Natural killer cell treated with Interleukin-12 subunit alpha and Interleukin-12 subunit beta and Interleukin-15 and Interleukin-18, amount 100 ng/mL, for 72 hours (primary cell): ENCODE data around the gene OTULINL. TPM values are rescaled to one million over a fixed set of nuclear protein-coding genes. Genes with fewer than 3 reads are reported as not detected.

Source experiments
- ATAC-seq, 2 donors: fragments of 150-1000 bp; cut with Tn5 transposase in 1 of 2; sonication (Bioruptor Pico), chemical (Tn5 transposase) in 1 of 2; 2 replicates each; pipeline ENCODE4 v1.10.0; 2021
- DNase-seq: peaks from one replicate; pipeline ENCODE4 v3.0.0; 2022; ENCODE audit warnings: low spot score
- H3K27ac Mint-ChIP-seq, 2 donors: 1 replicate in 1 of 2; 2 replicates in 1 of 2; pipeline ENCODE4 v1.8.0; 2022; ENCODE audit warnings: mixed read lengths in 2 of 2, mild to moderate bottlenecking in 1 of 2, moderate library complexity in 1 of 2
- H3K27me3 Mint-ChIP-seq, 2 donors: 1 replicate in 1 of 2; 2 replicates in 1 of 2; pipeline ENCODE4 v1.8.0; 2022; ENCODE audit warnings: mixed read lengths in 2 of 2
- H3K36me3 Mint-ChIP-seq: one replicate; pipeline ENCODE4 v1.8.0; 2022; ENCODE audit warnings: mixed read lengths
- H3K4me1 Mint-ChIP-seq, 2 donors: 1 replicate in 1 of 2; 2 replicates in 1 of 2; pipeline ENCODE4 v1.8.0; 2022; ENCODE audit warnings: low read depth in 2 of 2, mixed read lengths in 2 of 2, mild to moderate bottlenecking in 1 of 2
- H3K4me3 Mint-ChIP-seq: one replicate; pipeline ENCODE4 v1.8.0; 2022; ENCODE audit warnings: mixed read lengths
- H3K9me3 Mint-ChIP-seq: 2 replicates; pipeline ENCODE4 v1.8.0; 2022; ENCODE audit warnings: mixed read lengths
- total RNA-seq, 2 donors: library from RNA; stranded (reverse); gene quantifications; one replicate each; pipeline ENCODE4 v1.2.3, GENCODE V29; 2022

OTULINL gene
- total RNA-seq, 2 donors from 2014 or later, result 10.7 to 14.6 TPM

DNA sequence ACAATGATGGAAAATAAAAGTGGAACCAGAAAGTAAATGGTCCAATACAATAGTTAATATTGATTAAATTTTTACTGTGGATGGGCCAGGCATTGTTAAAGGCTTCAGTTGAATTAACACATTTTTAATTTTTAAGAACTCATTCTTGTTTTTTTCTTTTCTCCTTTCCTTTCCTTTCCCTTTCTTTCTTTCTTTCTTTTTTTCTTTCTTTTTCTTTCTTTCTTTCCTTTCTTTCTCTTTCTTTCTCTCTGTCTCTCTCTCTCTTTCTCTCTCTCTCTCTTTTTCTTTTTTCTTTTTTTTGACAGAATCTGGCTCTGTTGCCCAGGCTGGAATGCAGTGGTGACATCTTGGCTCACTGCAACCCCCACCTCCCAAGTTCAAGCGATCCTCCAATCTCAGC is 13.3 kb upstream of the OTULINL start:
- Mint-ChIP-seq H3K9me3 (no peaks in the 10 kb centered on the region), H3K4me3 (no peak overlapping the region), H3K4me1 (no peaks in the 10 kb centered on the region), H3K36me3 (no peaks in the 10 kb centered on the region), H3K27me3 (no peaks in the 10 kb centered on the region), H3K27ac (no peak overlapping the region)
- no peak for ATAC-seq
- no peak for DNase-seq

DNA sequence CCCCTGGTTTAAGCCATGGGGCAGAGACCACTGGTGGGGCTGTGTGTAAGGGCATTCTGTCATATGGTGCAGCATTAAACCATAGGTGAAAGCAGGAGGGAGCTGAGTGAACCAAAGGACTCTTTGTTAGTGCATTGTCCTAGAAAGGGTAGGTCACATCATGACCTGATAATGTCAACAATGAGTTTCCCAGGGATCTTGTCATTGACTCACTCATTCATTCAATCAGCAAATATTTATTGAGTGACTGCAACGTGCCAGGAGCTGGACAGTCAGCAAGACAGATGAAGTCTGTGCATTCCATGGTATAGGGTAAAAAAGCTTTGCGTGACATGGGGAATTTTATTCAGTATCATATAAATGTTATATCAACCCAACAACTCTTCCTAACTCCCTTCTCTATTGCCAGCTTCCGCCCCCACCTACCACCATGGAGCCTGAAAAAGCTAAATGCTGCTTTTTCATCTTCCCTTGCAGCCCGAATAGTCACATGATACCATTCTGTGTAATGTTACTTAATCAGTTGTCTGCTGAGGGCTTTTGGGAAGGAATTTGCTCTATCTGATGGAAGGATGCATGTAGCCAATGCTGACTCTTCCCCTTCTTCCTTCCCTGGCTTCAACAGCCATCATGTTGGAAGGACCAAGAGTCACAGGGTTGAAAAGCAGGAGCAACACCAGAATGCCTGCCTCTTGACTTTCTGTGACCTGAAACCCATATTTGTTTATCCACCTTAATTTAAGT is 11.5 kb upstream of the OTULINL start:
- H3K4me1 Mint-ChIP-seq, result peaks cover 0 to 6% of the 10 kb centered on the region in 2 donors

DNA sequence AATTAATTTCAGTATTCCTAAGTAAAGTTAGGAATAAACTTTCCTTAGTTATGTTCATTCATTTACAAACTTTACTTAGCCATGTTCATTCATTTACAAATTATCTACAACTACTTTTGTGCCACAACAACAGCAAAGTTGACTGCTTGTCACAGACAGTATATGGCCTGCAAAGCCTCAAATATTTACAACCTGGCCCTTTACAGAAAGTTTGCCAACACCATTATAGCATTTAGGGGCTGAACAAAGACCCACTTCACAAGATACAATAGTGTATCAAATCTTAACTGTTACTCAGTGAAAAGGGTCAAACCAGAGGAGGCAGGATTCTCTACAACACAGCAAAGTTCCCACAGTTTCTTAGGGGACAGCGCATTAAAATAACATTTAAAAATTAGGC is 9.7 kb upstream of the OTULINL start:
- H3K4me3 Mint-ChIP-seq, result no peak overlapping the region

More for the DNA sequence above, 11.5 kb upstream of the OTULINL start:
- H3K27me3 Mint-ChIP-seq, result no peaks in the 10 kb centered on the region
- ATAC-seq (no peak), DNase-seq (no peak)
- no peaks in the 10 kb centered on the region for H3K36me3 Mint-ChIP-seq
- no peak overlapping the region for H3K27ac Mint-ChIP-seq
- H3K9me3 Mint-ChIP-seq, result no peaks in the 10 kb centered on the region
- no peak overlapping the region for H3K4me3 Mint-ChIP-seq

DNA sequence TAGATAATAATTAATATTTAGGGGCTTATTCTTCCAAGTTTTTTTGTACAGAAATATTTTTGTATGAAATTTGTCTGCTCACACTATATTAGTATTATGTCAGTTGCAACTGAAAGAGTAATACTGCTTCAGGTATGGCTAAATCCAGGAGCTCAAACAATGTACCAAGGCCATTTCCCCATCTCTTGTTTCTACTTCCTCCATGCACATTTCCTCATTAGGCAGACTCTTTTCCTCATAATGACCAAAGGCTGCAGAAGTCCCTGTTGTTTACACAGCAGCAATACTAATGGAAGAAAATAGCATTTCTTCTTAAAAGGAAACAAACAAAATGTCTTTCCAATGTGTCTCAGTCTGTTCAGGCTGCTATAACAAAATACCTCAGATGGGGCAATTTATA is 9.2 kb upstream of the OTULINL start:
- no peak overlapping the region for H3K4me3 Mint-ChIP-seq
- H3K27ac Mint-ChIP-seq, result no peak overlapping the region
- H3K36me3 Mint-ChIP-seq, result no peaks in the 10 kb centered on the region
- no peaks in the 10 kb centered on the region for H3K27me3 Mint-ChIP-seq
- ATAC-seq (no peak), DNase-seq (no peak)
- H3K4me1 Mint-ChIP-seq, result peaks cover 0 to 6% of the 10 kb centered on the region in 2 donors
- no peaks in the 10 kb centered on the region for H3K9me3 Mint-ChIP-seq

More for the DNA sequence above, 9.7 kb upstream of the OTULINL start:
- no peaks in the 10 kb centered on the region for H3K36me3 Mint-ChIP-seq
- H3K9me3 Mint-ChIP-seq, result no peaks in the 10 kb centered on the region
- DNase-seq (no peak), ATAC-seq (no peak)
- H3K4me1 Mint-ChIP-seq, result peaks cover 0 to 6% of the 10 kb centered on the region in 2 donors
- no peak overlapping the region for H3K27ac Mint-ChIP-seq
- H3K27me3 Mint-ChIP-seq, result no peaks in the 10 kb centered on the region

DNA sequence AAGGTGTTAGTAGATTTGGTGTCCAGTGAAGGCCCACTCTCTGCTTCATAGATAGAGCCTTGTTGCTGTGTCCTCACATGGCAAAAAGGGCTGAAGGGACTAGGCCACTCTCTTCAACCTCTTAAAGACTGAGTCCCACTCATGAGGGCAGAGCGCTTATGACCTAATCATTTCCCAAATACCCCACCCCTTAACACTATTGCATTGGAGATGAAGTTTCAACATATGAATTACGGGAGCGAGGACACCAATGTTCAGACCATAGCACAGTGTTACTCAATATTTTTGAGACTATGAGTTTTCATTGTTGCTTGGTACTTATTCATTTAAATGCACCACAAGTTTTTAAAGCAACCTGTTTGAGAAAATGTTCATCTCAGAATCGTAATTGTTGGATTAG is 8.8 kb upstream of the OTULINL start:
- Mint-ChIP-seq H3K27me3 (no peaks in the 10 kb centered on the region), H3K4me1 (peaks cover 0 to 6% of the 10 kb centered on the region in 2 donors), H3K36me3 (no peaks in the 10 kb centered on the region), H3K27ac (no peak overlapping the region), H3K9me3 (no peaks in the 10 kb centered on the region), H3K4me3 (no peak overlapping the region)
- DNase-seq (no peak), ATAC-seq (no peak)

DNA sequence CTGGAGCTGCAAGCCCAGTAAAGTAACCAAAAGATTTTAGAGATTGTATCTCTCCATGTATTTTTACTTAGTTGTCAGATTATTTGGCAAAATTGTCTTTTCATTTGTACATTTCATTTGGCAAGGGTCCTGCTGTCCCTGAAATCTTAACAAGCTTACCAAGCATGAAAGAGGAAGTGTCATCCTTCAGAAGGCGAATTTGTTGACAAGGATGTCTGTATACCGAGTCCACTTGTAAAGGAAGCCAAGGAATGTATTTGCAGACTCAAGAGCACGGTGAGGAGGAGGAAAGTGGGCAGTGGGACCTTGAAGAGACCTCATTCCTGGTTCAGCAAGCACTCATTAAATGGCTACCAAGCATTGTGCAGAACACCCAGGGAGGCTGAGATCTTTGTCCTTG is 7.5 kb upstream of the OTULINL start:
- Mint-ChIP-seq H3K36me3 (no peaks in the 10 kb centered on the region), H3K27me3 (peaks cover 0 to 4% of the 10 kb centered on the region in 2 donors), H3K27ac (no peak overlapping the region), H3K9me3 (no peaks in the 10 kb centered on the region), H3K4me1 (peaks cover 0 to 6% of the 10 kb centered on the region in 2 donors), H3K4me3 (no peak overlapping the region)
- ATAC-seq (no peak), DNase-seq (no peak)

DNA sequence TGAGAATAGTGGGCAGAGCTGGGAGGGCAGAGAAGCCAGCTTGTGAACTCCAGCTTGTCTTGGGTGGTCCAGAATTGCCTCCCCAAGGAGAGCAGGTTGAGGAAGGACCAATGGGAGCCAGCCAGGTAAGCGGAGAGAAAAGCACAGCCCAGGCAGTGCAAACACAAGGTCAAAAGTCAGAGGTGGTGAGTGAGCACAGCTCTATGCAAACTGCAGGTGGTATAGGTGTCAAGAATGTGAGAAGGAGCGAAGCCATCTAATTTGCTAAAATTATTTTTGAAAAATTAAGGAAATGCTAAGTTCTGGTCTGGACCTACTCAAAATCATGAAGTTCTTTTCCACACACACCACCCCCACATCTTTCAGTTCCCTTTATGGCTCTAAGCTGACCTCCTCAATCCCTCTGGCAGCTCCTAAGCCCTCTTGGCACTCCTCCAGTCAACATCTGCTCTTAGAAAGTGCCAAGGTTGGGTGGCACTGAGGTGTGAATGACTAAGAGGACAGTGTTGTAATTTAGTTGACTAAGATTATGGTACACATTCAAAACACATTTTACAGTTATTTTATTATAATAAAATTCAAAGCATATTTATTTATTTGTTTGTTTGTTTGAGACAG is 6.6 kb upstream of the OTULINL start:
- no peak overlapping the region for H3K4me3 Mint-ChIP-seq
- DNase-seq (no peak), ATAC-seq (no peak)
- H3K36me3 Mint-ChIP-seq, result no peaks in the 10 kb centered on the region
- no peaks in the 10 kb centered on the region for H3K9me3 Mint-ChIP-seq
- H3K4me1 Mint-ChIP-seq, result peaks cover 0 to 6% of the 10 kb centered on the region in 2 donors
- peaks cover 0 to 4% of the 10 kb centered on the region in 2 donors for H3K27me3 Mint-ChIP-seq
- H3K27ac Mint-ChIP-seq, result no peak overlapping the region

DNA sequence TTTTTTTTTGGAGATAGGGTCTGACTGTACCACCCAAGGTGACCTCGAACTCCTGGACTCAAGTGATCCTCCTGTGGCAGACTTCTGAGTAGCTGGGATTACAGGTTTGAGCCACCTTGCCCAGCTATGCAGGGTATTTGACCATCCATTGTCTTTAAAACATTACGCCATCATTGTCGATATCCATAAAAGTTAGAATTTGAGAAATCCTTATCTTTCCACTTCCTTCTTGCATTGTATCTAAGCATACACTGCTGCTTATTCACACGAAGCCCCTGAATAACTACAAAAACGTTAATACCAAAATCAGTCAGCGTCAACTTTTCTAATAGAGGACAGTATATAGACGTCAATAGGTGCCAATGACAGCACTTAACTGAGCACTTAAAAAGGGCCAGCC is 5.4 kb upstream of the OTULINL start:
- DNase-seq (no peak), ATAC-seq (no peak)
- H3K4me1 Mint-ChIP-seq, result peaks cover 6 to 11% of the 10 kb centered on the region in 2 donors
- peaks cover 5 to 8% of the 10 kb centered on the region in 2 donors for H3K27me3 Mint-ChIP-seq
- H3K27ac Mint-ChIP-seq, result no peak overlapping the region
- H3K4me3 Mint-ChIP-seq, result no peak overlapping the region
- no peaks in the 10 kb centered on the region for H3K9me3 Mint-ChIP-seq
- H3K36me3 Mint-ChIP-seq, result no peaks in the 10 kb centered on the region

DNA sequence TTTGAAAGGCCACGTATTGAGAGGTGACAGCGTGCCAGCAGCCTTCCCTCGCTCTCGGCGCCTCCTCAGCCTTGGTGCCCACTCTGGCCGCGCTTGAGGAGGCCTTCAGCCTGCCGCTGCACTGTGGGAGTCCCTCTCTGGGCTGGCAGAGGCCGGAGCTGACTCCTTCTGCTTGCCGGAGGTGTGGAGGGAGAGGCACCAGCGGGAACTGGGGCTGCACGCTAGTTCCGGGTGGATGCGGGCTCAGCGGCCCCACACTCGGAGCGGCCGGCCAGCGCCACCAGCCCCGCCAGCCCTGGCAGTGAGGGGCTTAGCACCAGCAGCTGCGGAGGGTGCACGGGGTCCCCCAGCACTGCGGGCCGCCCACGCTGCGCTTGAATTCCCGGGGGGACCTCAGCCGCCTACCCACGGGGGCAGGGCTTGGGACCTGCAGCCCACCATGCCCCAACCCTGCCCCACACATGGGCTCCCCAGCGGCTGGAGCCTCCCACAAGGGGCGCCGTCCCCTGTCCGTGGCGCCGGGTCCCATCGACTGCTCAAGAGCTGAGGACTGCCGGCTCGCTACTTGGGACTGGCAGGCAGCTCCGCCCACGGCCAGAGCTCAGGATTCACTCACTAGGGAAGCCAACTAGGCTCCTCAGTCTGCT is 4.4 kb upstream of the OTULINL start:
- H3K4me3 Mint-ChIP-seq, result no peak overlapping the region
- DNase-seq (no peak), ATAC-seq (no peak)
- H3K27me3 Mint-ChIP-seq, result peaks cover 5 to 8% of the 10 kb centered on the region in 2 donors
- H3K27ac Mint-ChIP-seq, result no peak overlapping the region
- peaks cover 6 to 11% of the 10 kb centered on the region in 2 donors for H3K4me1 Mint-ChIP-seq
- H3K9me3 Mint-ChIP-seq, result no peaks in the 10 kb centered on the region
- H3K36me3 Mint-ChIP-seq, result no peaks in the 10 kb centered on the region

DNA sequence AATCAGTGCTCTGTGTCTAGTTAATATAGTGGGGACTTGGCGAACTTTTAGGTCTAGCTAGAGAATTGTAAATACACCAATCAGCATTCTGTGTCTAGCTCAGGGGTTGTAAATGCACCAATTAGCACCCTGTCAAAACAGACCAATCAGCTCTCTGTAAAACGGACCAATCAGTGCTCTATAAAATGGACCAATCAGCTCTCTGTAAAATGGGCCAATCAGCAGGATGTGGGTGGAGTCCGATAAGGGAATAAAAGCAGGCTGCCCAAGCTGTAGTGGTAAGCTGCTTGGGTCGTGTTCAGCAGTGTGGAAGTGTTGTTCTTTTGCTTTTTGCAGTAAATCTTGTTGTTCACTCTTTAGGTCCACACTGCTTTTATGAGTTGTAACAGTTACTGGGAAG is 3.6 kb upstream of the OTULINL start:
- ATAC-seq (no peak), DNase-seq (no peak)
- H3K27ac Mint-ChIP-seq, result no peak overlapping the region
- no peaks in the 10 kb centered on the region for H3K9me3 Mint-ChIP-seq
- peaks cover 5 to 8% of the 10 kb centered on the region in 2 donors for H3K27me3 Mint-ChIP-seq
- peaks cover 6 to 11% of the 10 kb centered on the region in 2 donors for H3K4me1 Mint-ChIP-seq
- H3K4me3 Mint-ChIP-seq, result no peak overlapping the region
- H3K36me3 Mint-ChIP-seq, result no peaks in the 10 kb centered on the region

DNA sequence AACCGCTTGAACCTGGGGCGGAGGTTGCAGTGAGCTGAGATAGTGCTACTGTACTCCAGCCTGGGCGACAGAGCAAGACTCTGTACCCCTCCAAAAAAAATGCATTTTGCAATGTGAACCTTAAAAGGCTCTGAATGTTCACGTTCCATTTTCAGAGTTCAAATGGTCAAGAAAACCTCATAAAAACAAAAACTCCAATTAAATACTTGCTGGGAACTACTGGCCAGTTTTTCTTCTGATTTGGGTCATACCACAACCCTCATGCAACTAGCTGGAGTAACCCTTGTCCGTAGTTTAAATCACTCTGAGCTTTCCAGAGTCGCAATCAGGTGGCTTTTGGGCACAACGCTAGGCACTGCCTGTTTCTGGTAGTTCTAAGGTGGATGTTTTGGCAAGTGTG is 2.3 kb upstream of the OTULINL start:
- DNase-seq (no peak), ATAC-seq (no peak)
- Mint-ChIP-seq H3K9me3 (no peaks in the 10 kb centered on the region), H3K36me3 (no peaks in the 10 kb centered on the region), H3K4me1 (peaks cover 6 to 13% of the 10 kb centered on the region in 2 donors), H3K27ac (no peak overlapping the region), H3K27me3 (peaks cover 5 to 8% of the 10 kb centered on the region in 2 donors), H3K4me3 (no peak overlapping the region)

DNA sequence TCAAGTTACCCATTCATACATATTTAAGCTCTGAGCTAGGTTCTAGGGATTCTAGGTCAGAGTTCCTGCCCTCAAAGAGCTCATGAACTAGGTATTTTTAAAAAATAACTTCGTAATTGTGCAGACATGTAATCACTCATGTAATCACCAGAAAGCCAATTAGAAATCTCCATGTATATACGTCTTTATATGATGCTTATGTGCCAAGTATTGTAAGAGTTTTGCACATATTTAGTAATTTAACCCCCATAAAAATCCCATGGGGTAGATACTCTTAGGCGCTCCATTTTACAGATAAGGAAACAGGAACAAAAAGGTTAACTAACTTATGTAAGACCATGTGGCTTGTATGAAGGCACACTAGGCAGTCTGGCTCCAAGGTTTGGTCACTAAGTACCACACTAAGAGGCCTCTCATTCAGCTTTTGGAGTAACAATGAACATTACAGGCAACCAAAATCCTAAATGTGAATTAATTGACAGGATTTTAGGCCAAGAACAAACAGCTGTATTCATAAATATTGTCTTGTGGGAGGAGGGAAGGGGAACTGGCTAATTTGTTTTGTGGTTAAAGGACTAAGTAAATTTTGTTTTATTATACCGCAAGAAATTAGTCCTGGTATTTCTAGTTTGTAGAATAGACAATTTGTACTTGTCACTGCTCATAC is 1.7 kb upstream of the OTULINL start:
- no peak for ATAC-seq
- H3K4me1 Mint-ChIP-seq, result peaks cover 12 to 16% of the 10 kb centered on the region in 2 donors
- H3K4me3 Mint-ChIP-seq, result peak overlapping the region; percentile 66
- no peak for DNase-seq
- H3K27ac Mint-ChIP-seq, result no peak overlapping the region
- no peaks in the 10 kb centered on the region for H3K36me3 Mint-ChIP-seq
- peaks cover 5 to 8% of the 10 kb centered on the region in 2 donors for H3K27me3 Mint-ChIP-seq
- H3K9me3 Mint-ChIP-seq, result no peaks in the 10 kb centered on the region

DNA sequence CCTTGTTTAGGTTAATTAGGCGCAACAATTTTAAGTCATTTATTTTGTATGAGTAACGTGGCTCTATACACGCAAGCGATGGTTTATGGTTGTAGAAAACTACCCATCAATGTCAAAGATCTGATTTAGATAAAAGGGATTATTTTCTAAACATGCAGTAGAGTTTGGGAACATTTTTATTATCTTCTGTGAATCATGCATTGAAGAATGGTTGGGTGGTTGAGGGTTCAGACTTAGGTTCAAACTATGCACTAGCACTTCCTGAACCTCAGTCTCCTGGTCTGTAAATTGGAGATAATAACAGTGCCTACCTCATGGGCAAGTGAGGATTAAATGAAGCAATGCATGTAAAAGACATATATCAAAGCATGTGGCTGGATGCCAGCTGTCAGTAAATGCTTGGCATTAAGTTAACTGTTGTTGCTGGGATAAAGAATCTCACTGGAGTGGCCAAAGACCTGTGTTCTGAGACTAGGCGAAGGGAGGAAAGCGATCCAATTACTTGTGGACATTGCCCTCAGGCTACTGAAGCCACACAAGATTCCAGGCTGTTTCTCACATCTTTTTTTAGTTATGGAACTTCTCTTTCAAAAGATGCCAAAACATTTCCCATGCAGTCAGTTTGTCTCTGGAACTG is 1.1 kb upstream of the OTULINL start:
- Mint-ChIP-seq H3K27ac (peak overlapping the region in 1 of 2 donors; percentile 3), H3K9me3 (no peaks in the 10 kb centered on the region), H3K27me3 (peaks cover 5 to 8% of the 10 kb centered on the region in 2 donors), H3K4me1 (peaks cover 13 to 16% of the 10 kb centered on the region in 2 donors), H3K4me3 (peak overlapping the region; percentile 66), H3K36me3 (no peaks in the 10 kb centered on the region)
- DNase-seq, result no peak
- no peak for ATAC-seq
